Osteoblast (primary cell): Measurements from ENCODE around the gene FSHR. TPM values are rescaled to one million over a fixed set of nuclear protein-coding genes. Genes with fewer than 3 reads are reported as not detected.

Experiments used
- DNase-seq: peaks from one replicate; pipeline ENCODE4 v3.0.0; 2011; ENCODE audit warnings: low spot score, mixed read lengths; ENCODE audit not compliant: insufficient read length; ENCODE audit errors: missing footprints
- H2AFZ ChIP-seq: 2 replicates; pipeline ENCODE4 v1.6.0; 2011; ENCODE audit warnings: mild to moderate bottlenecking, low read length
- H3K27ac ChIP-seq: 2 replicates; pipeline ENCODE4 v1.5.1; 2011; ENCODE audit warnings: mild to moderate bottlenecking, low read depth, low read length, moderate library complexity
- H3K27me3 ChIP-seq: 2 replicates; pipeline ENCODE4 v1.6.0; 2012; ENCODE audit warnings: mild to moderate bottlenecking, control low read depth, inconsistent platforms, low read length, moderate library complexity; ENCODE audit not compliant: insufficient read depth
- H3K36me3 ChIP-seq: 2 replicates; pipeline ENCODE4 v1.5.1; 2011; ENCODE audit warnings: mild to moderate bottlenecking, low read length, control low read depth, moderate library complexity; ENCODE audit not compliant: insufficient read depth
- H3K4me1 ChIP-seq: 2 replicates; pipeline ENCODE4 v1.5.1; 2011; ENCODE audit warnings: mild to moderate bottlenecking, low read length, control low read depth, moderate library complexity; ENCODE audit not compliant: insufficient read depth
- H3K4me2 ChIP-seq: 2 replicates; pipeline ENCODE4 v1.6.0; 2011; ENCODE audit warnings: mild to moderate bottlenecking, low read length; ENCODE audit not compliant: insufficient read depth
- H3K4me3 ChIP-seq: fragments of 200-600 bp; sonication (generic); 3 replicates; pipeline ENCODE4 v1.5.1; 2012; ENCODE audit warnings: mild to moderate bottlenecking, low read length, inconsistent platforms; ENCODE audit not compliant: insufficient read depth
- H3K79me2 ChIP-seq: 2 replicates; pipeline ENCODE4 v1.6.0; 2012; ENCODE audit warnings: mild to moderate bottlenecking, low read length, control low read depth, inconsistent platforms; ENCODE audit not compliant: insufficient read depth
- H3K9me3 ChIP-seq: 2 replicates; pipeline ENCODE4 v1.5.1; 2011; ENCODE audit warnings: low read depth, low read length, control low read depth
- H4K20me1 ChIP-seq: 2 replicates; pipeline ENCODE4 v1.6.0; 2012; ENCODE audit warnings: mild to moderate bottlenecking, low read length, control low read depth; ENCODE audit not compliant: insufficient read depth
- total RNA-seq: library from RNA; depleted of rRNA; stranded (reverse); fragments of >200 nt; gene quantifications from 2 replicates; pipeline ENCODE4 v1.2.3, GENCODE V29; 2012
- TF ChIP-seq, protein P1 (sequence below): IDR thresholded peaks from 2 replicates; pipeline ENCODE4 v1.5.1; 2011; ENCODE audit warnings: mild to moderate bottlenecking, low read depth, low read length, moderate library complexity; ENCODE audit errors: extremely low read depth

Gene FSHR
- total RNA-seq, 1 donor, result 0.36 TPM

DNA sequence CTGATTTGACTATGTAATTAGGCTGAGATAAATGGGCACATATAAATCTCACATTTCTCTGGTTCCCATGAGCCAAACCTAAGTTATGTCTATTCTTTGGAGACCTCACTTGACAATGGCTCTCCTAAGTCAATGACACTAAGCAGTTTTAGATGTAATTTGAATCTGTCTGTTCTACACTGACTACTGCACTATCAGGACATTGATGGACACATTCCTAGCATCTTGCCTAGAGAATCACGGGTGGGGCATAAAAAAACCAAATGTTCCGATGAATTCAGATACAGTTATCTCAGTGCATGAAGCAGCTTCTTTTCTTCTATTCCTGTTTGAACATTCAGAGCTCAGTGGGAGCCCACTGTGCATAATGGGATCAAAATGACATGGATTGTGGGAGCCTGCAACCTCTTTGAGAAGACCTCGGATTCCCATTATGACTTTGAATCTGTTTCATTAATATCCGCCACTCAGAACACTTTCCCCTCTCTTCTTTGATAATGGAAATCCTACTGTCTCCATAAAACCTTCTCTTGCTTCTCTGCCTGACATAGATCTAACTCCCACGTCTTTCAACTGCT lies 110.8 kb downstream of the FSHR start:
- H3K9me3 ChIP-seq, result no peaks in the 10 kb centered on the region
- no peak overlapping the region for H2AFZ ChIP-seq
- TF ChIP-seq, protein P1, sequence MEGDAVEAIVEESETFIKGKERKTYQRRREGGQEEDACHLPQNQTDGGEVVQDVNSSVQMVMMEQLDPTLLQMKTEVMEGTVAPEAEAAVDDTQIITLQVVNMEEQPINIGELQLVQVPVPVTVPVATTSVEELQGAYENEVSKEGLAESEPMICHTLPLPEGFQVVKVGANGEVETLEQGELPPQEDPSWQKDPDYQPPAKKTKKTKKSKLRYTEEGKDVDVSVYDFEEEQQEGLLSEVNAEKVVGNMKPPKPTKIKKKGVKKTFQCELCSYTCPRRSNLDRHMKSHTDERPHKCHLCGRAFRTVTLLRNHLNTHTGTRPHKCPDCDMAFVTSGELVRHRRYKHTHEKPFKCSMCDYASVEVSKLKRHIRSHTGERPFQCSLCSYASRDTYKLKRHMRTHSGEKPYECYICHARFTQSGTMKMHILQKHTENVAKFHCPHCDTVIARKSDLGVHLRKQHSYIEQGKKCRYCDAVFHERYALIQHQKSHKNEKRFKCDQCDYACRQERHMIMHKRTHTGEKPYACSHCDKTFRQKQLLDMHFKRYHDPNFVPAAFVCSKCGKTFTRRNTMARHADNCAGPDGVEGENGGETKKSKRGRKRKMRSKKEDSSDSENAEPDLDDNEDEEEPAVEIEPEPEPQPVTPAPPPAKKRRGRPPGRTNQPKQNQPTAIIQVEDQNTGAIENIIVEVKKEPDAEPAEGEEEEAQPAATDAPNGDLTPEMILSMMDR, result no peak
- no peaks in the 10 kb centered on the region for H3K79me2 ChIP-seq
- H3K4me2 ChIP-seq, result no peak overlapping the region
- no peaks in the 10 kb centered on the region for H3K27me3 ChIP-seq
- H3K27ac ChIP-seq, result no peak overlapping the region
- no peaks in the 10 kb centered on the region for H3K4me1 ChIP-seq
- no peak for DNase-seq
- H4K20me1 ChIP-seq, result no peaks in the 10 kb centered on the region
- no peak overlapping the region for H3K4me3 ChIP-seq
- no peaks in the 10 kb centered on the region for H3K36me3 ChIP-seq

DNA sequence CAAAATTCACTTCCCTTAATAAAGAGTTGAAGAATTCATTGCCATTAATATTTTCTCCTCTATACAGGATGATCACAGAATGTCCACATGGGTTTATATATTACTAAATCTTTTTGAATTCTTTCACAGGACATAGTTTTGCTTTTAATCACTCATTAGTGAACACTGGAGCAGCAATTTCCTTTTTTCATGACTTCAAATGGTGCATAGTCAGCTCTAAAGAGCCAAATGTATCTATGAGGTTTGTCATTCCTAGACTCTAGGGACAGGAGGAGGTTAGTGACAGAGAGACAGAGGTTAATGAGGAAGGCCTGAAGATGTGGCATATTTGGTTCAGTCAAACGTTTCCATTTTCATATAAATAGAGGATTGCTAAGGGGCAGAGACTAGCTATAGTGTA lies 111.8 kb downstream of the FSHR start:
- TF ChIP-seq, protein P1, result no peak
- Histone ChIP-seq H3K27me3 (no peaks in the 10 kb centered on the region), H2AFZ (no peak overlapping the region), H3K27ac (no peak overlapping the region), H3K4me3 (no peak overlapping the region), H4K20me1 (no peaks in the 10 kb centered on the region), H3K36me3 (no peaks in the 10 kb centered on the region), H3K4me2 (no peak overlapping the region), H3K9me3 (no peaks in the 10 kb centered on the region), H3K79me2 (no peaks in the 10 kb centered on the region), H3K4me1 (no peaks in the 10 kb centered on the region)
- DNase-seq, result no peak

DNA sequence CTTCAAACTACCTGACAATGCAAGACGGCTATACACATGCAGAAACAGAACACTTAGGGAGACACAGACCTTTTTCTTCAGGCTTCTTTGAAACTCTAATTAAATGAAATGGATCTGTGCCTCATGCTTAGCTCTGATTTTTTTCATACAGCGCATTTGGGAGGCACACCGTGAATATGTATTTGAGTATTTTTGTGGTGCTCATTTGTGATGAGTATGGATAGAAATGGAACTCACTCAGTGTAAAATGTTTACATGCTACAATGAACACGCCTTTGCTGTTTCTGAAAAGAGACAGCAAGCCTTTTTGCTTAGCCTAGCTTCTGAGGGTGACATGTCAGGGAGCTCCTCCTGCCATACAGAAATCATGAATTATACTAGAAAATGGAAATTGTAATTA lies 113.3 kb downstream of the FSHR start:
- Histone ChIP-seq H3K9me3 (no peaks in the 10 kb centered on the region), H3K4me3 (no peak overlapping the region), H3K79me2 (no peaks in the 10 kb centered on the region), H3K36me3 (no peaks in the 10 kb centered on the region), H4K20me1 (no peaks in the 10 kb centered on the region), H3K4me1 (no peaks in the 10 kb centered on the region), H3K27ac (no peak overlapping the region), H2AFZ (no peak overlapping the region), H3K4me2 (no peak overlapping the region), H3K27me3 (no peaks in the 10 kb centered on the region)
- TF ChIP-seq, protein P1, result no peak
- DNase-seq, result no peak

DNA sequence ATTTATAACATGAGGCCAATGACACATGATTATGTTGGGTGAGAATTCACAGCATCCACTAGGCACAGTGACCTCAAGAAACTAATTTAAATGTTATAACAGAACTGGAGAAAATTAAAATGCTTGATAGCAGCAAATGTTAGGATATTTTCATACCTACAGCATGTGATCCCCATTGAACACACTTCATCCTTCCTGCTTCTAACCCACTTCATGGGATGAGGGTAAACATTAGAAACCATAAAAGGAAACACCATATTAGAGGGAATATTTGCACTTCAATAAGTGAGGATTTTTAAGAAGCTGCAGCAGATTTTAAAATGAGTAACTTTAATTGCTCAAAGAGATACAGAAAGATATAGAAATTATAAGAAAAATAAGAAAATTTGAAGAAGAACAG lies 117.1 kb downstream of the FSHR start:
- TF ChIP-seq, protein P1, result no peak
- no peak overlapping the region for H2AFZ ChIP-seq
- H3K27me3 ChIP-seq, result no peaks in the 10 kb centered on the region
- no peaks in the 10 kb centered on the region for H4K20me1 ChIP-seq
- no peak overlapping the region for H3K4me2 ChIP-seq
- no peak for DNase-seq
- no peaks in the 10 kb centered on the region for H3K4me1 ChIP-seq
- no peaks in the 10 kb centered on the region for H3K36me3 ChIP-seq
- no peak overlapping the region for H3K4me3 ChIP-seq
- H3K9me3 ChIP-seq, result no peaks in the 10 kb centered on the region
- H3K79me2 ChIP-seq, result no peaks in the 10 kb centered on the region
- H3K27ac ChIP-seq, result no peak overlapping the region
